ENCODE measurements around the gene RHOU. TPM values are rescaled to one million over a fixed set of nuclear protein-coding genes. Genes with fewer than 3 reads are reported as not detected.

Gene RHOU
- total and polyA plus RNA-seq, 2 experiments from 2014 or later, result 0.95 to 4.4 TPM

DNA sequence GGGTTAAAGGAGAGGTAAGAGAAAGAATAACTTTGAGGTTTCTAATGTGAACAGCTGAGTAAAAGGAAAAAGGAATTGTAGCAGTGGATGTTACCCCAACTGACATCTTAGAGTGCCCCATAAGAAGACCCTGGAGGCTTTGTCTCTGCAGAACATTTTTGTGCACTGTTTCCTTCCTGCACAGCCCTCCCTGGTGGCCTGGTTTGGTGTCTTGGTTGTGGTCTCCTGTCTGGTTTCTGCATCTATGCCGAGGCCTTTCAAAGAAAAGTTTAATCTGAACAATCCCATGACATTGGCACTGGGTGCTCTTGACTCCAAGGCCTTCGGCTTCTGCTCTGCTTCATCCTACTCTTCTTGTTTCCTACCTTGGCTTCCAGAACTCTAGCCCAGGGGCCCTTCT is 57.8 kb downstream of the RHOU start:
- no peak overlapping the region for H3K27ac Mint-ChIP-seq
- no peak for DNase-seq (ENCODE audit: low spot score)
- H4K20me1 ChIP-seq (replicated peaks; ENCODE audit: insufficient read depth), result no peaks in the 10 kb centered on the region
- H3K4me1 Mint-ChIP-seq, result no peaks in the 10 kb centered on the region; the same call in 1 of the 3 replicates
- ATAC-seq, result no peak
- no peaks in the 10 kb centered on the region for H3K79me2 ChIP-seq (replicated peaks; ENCODE audit: insufficient read depth)
- H3K4me2 ChIP-seq, result no peak overlapping the region
- H3K27me3 Mint-ChIP-seq (ENCODE audit: insufficient read depth, low read depth, poor library complexity), result no peaks in the 10 kb centered on the region
- H2AFZ ChIP-seq, result no peak overlapping the region
- H3K27ac ChIP-seq (ENCODE audit: low read depth), result no peak overlapping the region
- TF ChIP-seq STAT1 (IDR thresholded peaks at IDR 0.05; ENCODE audit: unreplicated experiment) (no peak), ZNF114 (CRISPR knock-in tag; IDR thresholded peaks at IDR 0.05) (no peak), EZH2 (IDR thresholded peaks at IDR 0.05; ENCODE audit: low read depth, unreplicated experiment) (no peak), JUNB (IDR thresholded peaks at IDR 0.05; ENCODE audit: unreplicated experiment) (no peak), NANOG (IDR thresholded peaks at IDR 0.05; ENCODE audit: borderline replicate concordance) (no peak)
- TF ChIP-seq, protein P1, sequence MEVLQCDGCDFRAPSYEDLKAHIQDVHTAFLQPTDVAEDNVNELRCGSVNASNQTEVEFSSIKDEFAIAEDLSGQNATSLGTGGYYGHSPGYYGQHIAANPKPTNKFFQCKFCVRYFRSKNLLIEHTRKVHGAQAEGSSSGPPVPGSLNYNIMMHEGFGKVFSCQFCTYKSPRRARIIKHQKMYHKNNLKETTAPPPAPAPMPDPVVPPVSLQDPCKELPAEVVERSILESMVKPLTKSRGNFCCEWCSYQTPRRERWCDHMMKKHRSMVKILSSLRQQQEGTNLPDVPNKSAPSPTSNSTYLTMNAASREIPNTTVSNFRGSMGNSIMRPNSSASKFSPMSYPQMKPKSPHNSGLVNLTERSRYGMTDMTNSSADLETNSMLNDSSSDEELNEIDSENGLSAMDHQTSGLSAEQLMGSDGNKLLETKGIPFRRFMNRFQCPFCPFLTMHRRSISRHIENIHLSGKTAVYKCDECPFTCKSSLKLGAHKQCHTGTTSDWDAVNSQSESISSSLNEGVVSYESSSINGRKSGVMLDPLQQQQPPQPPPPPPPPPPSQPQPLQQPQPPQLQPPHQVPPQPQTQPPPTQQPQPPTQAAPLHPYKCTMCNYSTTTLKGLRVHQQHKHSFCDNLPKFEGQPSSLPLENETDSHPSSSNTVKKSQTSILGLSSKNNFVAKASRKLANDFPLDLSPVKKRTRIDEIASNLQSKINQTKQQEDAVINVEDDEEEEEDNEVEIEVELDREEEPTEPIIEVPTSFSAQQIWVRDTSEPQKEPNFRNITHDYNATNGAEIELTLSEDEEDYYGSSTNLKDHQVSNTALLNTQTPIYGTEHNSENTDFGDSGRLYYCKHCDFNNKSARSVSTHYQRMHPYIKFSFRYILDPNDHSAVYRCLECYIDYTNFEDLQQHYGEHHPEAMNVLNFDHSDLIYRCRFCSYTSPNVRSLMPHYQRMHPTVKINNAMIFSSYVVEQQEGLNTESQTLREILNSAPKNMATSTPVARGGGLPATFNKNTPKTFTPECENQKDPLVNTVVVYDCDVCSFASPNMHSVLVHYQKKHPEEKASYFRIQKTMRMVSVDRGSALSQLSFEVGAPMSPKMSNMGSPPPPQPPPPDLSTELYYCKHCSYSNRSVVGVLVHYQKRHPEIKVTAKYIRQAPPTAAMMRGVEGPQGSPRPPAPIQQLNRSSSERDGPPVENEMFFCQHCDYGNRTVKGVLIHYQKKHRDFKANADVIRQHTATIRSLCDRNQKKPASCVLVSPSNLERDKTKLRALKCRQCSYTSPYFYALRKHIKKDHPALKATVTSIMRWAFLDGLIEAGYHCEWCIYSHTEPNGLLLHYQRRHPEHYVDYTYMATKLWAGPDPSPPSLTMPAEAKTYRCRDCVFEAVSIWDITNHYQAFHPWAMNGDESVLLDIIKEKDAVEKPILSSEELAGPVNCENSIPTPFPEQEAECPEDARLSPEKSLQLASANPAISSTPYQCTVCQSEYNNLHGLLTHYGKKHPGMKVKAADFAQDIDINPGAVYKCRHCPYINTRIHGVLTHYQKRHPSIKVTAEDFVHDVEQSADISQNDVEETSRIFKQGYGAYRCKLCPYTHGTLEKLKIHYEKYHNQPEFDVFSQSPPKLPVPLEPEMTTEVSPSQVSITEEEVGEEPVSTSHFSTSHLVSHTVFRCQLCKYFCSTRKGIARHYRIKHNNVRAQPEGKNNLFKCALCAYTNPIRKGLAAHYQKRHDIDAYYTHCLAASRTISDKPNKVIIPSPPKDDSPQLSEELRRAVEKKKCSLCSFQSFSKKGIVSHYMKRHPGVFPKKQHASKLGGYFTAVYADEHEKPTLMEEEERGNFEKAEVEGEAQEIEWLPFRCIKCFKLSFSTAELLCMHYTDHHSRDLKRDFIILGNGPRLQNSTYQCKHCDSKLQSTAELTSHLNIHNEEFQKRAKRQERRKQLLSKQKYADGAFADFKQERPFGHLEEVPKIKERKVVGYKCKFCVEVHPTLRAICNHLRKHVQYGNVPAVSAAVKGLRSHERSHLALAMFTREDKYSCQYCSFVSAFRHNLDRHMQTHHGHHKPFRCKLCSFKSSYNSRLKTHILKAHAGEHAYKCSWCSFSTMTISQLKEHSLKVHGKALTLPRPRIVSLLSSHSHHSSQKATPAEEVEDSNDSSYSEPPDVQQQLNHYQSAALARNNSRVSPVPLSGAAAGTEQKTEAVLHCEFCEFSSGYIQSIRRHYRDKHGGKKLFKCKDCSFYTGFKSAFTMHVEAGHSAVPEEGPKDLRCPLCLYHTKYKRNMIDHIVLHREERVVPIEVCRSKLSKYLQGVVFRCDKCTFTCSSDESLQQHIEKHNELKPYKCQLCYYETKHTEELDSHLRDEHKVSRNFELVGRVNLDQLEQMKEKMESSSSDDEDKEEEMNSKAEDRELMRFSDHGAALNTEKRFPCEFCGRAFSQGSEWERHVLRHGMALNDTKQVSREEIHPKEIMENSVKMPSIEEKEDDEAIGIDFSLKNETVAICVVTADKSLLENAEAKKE (CRISPR knock-in tag; IDR thresholded peaks at IDR 0.05), result no peak
- H3K4me3 ChIP-seq, result no peak overlapping the region
- H3K9me3 Mint-ChIP-seq, result no peaks in the 10 kb centered on the region
- H3K4me3 Mint-ChIP-seq, result no peak overlapping the region
- H3K9me2 ChIP-seq (ENCODE audit: insufficient read depth), result 0 out of 2 replicates have a peak, but pooled peaks cover 3% of the 10 kb centered on the region
- no peaks in the 10 kb centered on the region for H3K36me3 ChIP-seq (ENCODE audit: insufficient read depth)
- no peaks in the 10 kb centered on the region for H3F3A ChIP-seq (replicated peaks; ENCODE audit: low read depth)
- H3K27me3 ChIP-seq (ENCODE audit: insufficient read depth), result no peaks in the 10 kb centered on the region
- H3K4me1 ChIP-seq (ENCODE audit: insufficient read depth), result no peaks in the 10 kb centered on the region
- no peaks in the 10 kb centered on the region for H3K36me3 Mint-ChIP-seq (ENCODE audit: low read depth)

DNA sequence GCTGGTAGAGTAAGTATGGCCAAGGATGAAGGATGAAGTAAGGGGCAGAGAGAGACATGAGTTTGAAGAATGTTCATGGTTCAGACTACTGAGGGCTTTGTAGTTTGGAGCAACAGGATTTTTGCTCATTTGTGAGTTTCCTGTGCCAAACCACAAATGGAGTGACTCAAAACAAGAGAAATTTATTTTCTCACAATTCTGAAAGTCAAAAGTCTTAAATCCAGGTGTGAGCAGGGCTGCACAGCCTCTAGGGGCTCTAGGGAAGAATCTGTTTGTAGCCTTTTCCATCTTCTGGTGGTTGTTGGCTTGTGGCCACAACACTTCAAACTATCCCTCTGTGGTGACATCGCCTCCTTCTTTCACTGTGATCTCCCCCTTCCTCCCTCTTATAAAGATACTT is 58.9 kb downstream of the RHOU start:
- Histone ChIP-seq H3K4me2 (no peak overlapping the region), H3K27me3 (ENCODE audit: insufficient read depth) (no peaks in the 10 kb centered on the region), H4K20me1 (replicated peaks; ENCODE audit: insufficient read depth) (no peaks in the 10 kb centered on the region), H3K36me3 (ENCODE audit: insufficient read depth) (no peaks in the 10 kb centered on the region), H3K27ac (ENCODE audit: low read depth) (no peak overlapping the region), H3K79me2 (replicated peaks; ENCODE audit: insufficient read depth) (no peaks in the 10 kb centered on the region), H3K4me3 (no peak overlapping the region), H3K4me1 (ENCODE audit: insufficient read depth) (no peaks in the 10 kb centered on the region), H2AFZ (no peak overlapping the region), H3F3A (replicated peaks; ENCODE audit: low read depth) (no peaks in the 10 kb centered on the region), H3K9me2 (ENCODE audit: insufficient read depth) (no peaks in the 10 kb centered on the region)
- H3K36me3 Mint-ChIP-seq (ENCODE audit: low read depth), result no peaks in the 10 kb centered on the region
- no peaks in the 10 kb centered on the region for H3K27me3 Mint-ChIP-seq (ENCODE audit: insufficient read depth, low read depth, poor library complexity)
- no peaks in the 10 kb centered on the region; the same call in 2 of the 3 replicates for H3K4me1 Mint-ChIP-seq
- ATAC-seq (no peak), DNase-seq (ENCODE audit: low spot score) (no peak)
- no peaks in the 10 kb centered on the region for H3K9me3 Mint-ChIP-seq
- no peak overlapping the region for H3K27ac Mint-ChIP-seq
- TF ChIP-seq, protein P2, sequence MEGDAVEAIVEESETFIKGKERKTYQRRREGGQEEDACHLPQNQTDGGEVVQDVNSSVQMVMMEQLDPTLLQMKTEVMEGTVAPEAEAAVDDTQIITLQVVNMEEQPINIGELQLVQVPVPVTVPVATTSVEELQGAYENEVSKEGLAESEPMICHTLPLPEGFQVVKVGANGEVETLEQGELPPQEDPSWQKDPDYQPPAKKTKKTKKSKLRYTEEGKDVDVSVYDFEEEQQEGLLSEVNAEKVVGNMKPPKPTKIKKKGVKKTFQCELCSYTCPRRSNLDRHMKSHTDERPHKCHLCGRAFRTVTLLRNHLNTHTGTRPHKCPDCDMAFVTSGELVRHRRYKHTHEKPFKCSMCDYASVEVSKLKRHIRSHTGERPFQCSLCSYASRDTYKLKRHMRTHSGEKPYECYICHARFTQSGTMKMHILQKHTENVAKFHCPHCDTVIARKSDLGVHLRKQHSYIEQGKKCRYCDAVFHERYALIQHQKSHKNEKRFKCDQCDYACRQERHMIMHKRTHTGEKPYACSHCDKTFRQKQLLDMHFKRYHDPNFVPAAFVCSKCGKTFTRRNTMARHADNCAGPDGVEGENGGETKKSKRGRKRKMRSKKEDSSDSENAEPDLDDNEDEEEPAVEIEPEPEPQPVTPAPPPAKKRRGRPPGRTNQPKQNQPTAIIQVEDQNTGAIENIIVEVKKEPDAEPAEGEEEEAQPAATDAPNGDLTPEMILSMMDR (conservative IDR thresholded peaks at IDR 0.05; ENCODE audit: low read depth in 2 of 2), result no peak
- no peak overlapping the region for H3K4me3 Mint-ChIP-seq
